NCI-H2171 treated with DMSO at 0.1 percent for 48 hours (cell line): ENCODE measurements around the gene PGAP3.

ENCODE experiments used
- DNase-seq: peaks from one replicate; lab custom pipeline; 2025; lab: John Stamatoyannopoulos, UW

The PGAP3 gene

DNA sequence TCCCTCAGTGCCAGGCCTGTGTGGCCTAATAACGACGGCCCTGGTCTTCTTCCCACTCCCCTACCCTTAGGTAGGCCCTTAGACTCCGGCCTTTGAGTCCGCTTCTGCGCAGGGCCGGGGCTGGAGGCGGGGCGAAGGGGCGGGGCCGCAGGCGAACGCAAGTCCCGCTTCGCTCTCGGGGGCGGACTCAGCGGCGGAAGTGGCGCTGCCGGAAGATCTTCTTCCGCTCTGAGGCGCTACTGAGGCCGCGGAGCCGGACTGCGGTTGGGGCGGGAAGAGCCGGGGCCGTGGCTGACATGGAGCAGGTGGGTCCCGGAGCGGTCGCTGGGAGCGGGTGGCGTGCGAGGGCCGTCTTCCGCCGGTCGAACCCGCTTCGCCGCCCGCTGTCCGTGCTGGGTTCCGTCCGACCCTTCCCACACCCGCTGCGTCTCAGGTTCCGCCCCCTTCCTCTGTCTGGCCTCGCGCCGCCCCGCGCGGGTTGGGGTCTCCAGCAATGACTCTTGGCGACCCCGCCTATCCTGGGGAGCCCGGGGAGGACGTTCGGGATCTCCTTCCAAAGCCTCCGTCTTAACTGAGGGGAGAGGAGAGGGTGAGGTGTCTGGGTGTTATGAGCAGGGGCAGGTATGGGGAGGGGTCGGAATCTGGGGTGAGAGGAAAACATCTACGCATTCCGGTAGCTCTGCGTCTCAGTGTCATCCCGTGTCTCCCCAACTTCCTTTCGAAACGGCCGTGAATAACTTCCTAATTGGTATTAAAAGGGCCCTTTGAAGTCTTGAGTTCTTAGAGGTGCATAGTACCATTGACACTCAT, 50.7 kb downstream of the PGAP3 start, which contains the start of gene STARD3:
TSS of gene STARD3 (plus strand) at position 218 of the 810 bp plus-strand sequence. CDS start 16,388 bp downstream, outside the sequence.
- DNase-seq = peak; percentile 78

DNA sequence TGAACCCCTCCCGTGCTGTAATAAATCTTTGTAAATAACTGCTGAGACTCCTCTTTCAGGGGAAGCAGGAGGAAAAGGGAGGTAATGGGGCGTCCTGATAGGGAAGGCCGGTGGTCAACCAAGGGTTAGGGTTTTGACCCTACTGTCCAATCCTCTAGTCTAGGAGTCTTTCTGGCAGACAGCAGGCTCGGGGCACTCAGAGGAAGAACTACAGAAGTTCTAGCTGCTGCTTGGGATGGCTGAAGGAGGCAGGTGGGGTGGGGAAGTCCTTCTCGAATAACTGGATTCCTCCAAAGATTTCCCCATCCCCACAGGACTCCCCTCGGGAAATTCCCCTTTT, 51.3 kb downstream of the PGAP3 start:
- no peak for DNase-seq

DNA sequence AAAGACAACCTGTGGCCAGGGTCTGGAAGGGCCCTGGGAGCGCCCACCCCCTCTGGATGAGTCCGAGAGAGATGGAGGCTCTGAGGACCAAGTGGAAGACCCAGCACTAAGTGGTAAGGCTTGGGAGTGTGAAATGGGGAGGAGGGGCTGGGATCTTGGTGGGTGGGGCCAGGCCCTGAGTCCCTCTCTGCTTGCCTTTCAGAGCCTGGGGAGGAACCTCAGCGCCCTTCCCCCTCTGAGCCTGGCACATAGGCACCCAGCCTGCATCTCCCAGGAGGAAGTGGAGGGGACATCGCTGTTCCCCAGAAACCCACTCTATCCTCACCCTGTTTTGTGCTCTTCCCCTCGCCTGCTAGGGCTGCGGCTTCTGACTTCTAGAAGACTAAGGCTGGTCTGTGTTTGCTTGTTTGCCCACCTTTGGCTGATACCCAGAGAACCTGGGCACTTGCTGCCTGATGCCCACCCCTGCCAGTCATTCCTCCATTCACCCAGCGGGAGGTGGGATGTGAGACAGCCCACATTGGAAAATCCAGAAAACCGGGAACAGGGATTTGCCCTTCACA, 52.2 kb downstream of the PGAP3 start:
- no peak for DNase-seq

DNA sequence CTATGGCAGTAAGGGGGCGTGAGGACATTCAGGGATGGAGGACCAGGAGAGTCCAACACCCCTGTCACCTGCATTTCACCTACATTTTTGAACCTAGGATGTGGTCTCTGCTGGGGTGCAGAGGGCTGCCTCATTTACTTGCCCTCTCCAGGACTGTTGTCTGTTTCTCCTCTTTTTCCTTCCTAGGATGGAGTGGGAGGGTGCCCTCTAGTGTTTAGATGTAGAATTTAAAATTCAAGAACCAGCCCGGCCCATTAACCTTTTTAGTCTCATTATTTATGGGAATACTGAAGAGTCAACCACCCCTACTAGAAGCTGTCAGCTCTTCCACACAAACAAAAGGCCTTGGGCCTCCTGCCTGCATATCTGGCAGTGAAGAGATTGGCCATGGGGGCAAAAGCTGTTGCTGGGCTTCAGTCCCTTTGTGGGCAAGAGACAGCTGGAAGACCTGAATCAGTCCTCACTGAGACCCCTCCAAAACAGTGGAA, 53.4 kb downstream of the PGAP3 start:
- peak; percentile 50 for DNase-seq

DNA sequence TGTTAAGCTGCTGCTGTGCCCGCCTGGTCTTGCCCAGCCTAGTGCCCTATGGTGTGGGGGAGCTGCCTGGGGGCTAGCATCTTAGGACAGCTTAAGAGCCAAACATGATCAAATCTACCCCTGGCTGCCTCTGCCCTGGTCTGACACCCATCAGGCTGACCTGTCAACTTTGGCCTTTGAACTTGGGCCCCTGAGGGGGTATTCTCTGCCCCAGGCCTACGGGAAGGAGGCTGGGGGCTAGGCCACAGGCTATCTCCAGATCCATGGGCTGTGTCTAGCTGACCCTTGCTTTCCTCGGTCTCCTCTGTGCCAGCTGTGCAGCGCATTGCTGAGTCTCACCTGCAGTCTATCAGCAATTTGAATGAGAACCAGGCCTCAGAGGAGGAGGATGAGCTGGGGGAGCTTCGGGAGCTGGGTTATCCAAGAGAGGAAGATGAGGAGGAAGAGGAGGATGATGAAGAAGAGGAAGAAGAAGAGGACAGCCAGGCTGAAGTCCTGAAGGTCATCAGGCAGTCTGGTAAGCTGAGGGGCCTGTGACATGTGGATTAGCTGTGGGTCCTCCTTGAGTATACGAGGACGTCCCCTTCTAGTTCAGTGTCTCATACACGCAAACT, 54.2 kb downstream of the PGAP3 start:
- DNase-seq = no peak

DNA sequence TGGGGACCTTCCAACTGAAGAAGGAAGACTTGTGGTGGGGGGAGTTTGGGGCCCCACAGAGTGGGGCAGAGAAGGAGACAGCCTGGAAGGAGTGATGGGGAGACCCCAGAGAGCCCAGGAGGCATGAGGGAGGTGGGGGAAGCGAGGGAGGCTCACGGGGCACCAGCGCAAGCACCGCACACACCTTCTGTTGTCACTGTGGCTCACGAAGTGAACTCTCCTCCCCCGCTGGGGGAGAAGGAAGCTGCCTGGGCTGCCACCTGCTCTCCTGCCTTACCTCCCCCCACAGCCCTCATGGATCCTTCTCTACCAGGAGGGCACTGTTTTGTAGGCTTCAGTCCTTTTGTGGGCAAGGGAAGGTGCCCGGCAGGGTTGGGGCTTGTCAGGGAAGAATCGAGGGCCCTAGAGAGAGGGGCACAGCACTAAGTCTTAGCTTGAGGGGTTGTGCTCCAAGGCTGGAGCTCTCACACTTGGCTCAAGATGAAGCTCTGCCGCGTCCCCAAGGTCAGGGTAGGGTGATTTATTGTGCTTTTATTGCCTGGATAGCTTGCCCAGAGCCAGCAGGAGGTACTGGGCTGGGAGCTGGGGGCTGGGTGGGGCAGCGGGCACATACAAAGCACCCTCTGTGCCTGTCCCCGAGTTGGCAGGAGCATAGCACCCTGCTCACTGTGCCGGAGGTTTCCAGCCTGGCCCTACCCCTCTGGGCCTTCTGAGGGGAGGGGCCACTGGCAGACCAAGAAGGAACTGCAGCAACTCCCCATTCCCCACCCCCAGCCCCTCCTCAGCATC, 55.5 kb downstream of the PGAP3 start:
- DNase-seq = peak; percentile 58

DNA sequence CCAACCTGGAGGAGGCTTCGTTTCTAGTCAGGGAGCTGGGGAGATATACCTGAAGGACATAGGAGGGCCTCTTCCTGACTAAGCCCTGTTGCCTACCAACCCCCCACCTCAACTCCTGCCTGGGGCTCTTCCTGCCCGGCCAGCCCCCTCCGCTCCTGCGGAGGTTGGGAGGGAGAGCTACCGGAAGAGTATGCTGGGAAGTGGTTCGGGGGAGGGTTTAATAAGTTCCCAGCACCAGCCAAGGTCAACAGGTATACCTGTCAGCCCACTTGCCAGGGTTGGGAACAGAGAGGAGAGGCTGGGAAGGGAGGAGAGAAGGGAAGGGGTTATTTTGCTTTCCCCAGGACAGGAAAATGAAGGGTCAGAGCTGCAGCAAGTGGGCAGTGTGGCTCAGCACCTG, 56.5 kb downstream of the PGAP3 start:
- DNase-seq = no peak

DNA sequence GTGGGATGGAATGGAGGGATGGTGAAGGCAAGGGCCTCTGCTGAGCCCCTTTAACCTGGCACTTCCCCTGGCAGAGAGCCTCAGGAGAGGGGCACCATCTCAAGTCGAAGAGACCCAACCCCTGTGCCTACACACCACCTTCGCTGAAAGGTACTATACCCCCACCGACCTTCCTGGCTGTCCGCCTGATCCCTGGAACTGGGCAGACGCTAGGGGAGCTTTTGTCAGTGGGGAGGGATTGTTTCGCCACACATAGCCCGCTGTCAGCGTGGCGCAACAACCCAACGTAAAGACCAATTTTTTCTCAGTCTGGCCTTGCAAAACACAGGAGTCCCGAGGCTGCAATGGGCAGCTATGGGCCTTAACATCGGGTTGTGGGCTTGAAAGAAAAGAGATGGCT, 58.0 kb downstream of the PGAP3 start:
- no peak for DNase-seq

DNA sequence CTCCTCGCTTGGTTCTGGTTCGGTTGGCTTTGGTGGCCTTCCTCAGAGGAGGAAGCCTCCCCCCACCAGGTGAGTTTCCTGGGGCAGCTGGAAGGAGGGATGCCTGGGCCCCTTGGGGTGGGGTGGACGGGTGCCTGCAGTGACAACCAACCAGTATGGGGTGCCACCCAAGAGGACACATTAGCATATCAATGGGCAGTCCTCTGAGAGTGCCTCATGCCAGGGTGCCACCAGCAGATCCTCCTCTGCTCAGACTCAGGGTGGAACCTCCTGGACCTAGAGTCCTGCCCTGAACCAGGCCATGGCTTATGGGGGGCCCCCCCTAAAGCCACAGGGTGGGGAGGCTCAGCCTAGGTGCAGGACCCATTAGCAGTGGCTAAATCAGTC, 58.4 kb downstream of the PGAP3 start:
- no peak for DNase-seq

DNA sequence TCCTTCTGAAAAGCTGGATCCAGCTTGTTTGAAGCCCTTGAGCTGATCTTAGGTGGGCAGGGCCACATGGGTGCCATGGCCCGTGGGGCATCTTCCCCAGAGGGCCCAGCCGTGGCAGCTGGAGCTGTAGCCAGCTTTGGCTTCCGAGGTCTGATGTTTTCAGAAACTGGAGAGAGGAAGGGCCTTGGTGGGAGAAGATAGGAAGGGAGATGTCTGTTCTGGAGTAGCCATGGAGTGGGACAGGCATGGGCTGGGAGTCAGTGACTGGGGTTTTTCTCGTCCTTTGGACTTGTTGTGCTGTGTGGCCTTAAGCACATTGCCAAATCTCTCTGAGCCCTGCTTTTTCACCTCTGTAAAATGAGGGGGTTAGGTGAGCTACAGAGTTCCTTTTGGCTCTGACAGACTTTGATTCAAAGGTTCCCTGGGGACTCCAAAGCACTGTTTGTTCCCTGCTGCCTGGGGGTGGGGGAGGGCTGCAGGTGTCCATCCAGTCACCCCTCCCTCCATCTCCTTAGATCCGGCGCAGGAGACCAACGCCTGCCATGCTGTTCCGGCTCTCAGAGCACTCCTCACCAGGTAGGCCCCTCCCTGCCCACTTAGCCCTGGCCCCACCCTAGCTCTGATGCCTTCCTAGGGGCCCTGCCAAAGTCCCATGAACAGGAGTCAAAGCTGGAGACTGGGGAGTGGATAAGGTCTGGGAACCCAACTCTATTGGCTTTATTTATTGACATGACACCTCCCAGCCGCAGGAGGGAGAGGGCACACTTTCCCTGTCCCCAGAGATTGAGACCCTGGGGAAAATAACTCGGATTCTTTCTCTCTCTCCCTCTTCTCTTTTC, 59.0 kb downstream of the PGAP3 start:
- DNase-seq = no peak

DNA sequence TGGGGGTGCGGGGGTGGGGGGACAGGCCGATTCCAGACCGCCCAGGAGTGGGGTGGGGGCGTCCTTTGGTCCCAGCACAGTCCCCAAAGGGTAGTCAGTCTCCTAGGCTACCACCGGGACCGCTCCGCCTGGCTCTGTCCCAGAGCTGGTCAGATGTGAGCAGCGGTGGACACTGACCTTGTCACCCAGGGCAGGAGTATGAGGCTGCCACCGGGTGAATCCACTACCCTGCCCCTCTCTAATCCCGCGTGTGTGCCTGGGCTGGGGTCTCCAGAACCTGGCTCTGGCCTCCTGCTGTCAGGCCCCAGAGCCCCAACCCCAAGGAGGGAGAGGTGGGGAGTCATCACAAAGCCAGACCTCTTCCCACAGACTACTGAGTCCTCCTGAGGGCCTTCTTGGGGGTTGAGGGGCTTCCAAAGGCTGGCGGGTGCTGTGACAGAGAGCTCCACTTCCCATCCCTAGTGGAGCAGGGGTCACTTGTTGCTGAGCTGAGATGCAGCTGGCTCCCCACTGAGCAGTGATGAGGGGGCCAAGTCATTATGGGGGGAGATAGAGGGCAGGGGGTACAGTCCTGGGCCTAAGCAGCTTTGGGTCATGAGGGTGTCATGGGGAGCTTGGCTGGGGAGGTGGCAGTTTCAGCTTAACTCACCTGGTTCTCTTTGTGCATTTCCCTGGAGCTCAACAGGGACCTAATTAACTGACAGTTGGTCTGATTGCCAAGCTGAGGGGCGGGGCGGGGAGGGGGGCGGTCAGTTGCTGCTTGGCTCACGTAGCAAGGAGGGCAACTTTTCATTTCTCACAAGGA, 59.9 kb downstream of the PGAP3 start:
- DNase-seq = no peak

DNA sequence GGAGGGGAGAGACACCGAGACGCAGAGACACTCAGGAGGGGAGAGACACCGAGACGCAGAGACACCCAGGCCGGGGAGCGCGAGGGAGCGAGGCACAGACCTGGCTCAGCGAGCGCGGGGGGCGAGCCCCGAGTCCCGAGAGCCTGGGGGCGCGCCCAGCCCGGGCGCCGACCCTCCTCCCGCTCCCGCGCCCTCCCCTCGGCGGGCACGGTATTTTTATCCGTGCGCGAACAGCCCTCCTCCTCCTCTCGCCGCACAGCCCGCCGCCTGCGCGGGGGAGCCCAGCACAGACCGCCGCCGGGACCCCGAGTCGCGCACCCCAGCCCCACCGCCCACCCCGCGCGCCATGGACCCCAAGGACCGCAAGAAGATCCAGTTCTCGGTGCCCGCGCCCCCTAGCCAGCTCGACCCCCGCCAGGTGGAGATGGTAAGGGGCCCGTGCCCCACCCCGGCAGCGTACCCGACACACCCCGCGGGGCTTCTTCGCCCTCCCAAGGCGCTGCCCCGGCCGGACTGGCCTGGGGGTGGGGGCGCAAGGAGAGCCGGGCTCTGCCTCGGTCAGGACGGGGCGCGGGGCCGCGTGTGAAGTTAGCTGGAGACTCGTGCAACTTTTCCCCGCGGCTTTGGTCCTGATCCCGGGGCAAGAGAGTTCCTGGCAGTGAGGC, 60.7 kb downstream of the PGAP3 start:
- no peak for DNase-seq

DNA sequence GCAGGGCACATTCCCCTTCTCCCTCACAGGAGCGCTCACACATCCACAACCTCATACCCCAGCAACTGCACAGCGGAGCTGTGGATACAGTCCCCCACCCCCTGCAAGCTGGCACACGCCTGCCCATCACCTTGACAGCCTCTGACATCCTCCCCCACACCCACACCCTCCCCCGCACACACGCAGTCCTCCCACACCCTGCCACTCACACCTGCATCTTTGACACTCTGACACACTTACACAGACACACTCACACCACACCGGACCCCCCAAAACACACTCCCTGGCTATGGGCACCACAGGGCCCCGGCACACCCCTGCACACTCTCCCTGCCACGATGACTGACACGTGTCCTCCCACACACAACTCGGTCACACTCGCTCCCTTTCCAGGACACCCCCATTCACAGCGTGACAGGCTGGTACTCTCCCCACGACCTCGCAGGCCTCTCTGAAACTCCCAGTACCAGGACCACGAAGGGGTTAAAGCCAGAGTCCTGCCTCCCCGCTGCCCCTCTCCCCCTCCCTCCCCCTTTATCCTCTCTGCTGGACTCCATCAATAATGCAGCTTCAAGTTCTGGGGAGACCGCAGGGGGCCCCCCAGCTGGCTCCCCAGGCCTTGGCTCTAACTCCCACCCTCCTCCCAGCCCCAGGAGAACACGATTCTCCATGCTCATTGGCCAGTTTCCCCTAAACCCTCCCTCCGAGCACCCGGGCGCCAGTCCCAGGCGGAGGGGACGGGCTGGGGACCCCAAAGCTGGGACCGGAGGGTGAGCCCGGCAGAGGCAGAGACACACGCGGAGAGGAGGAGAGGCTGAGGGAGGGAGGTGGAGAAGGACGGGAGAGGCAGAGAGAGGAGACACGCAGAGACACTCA, 61.4 kb downstream of the PGAP3 start, which contains the start of gene PPP1R1B:
TSS of gene PPP1R1B (plus strand) at position 782 of the 876 bp plus-strand sequence. CDS start 441 bp downstream, outside the sequence.
- DNase-seq = peak; percentile 46

DNA sequence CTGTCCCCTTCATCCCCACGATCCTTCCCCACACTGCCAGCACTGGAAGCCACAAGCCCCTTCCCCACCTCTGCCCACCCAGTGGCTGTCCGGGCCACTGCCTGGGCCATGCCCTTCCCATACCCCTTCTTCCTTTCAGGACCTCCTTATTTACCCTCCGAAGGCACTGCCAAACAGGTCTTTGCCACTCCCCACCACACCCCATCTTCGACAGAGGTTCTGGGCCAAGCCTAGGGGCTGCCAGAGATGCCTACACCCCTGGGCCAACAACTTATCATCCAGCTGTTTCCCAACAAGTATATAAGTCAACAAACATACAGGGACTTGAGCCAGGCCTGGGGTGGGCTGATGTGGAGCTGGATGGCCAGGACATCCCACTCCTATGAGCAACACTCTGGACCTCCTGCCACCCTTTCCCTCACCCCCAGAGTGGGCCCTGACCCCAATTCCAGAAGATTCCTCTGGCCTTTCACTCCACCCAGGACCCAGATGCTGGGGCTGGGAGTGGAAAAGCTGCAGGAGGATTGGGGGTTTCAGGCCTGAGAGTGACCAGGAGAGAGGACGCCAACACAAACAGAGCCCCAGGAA, 62.6 kb downstream of the PGAP3 start:
- no peak for DNase-seq

DNA sequence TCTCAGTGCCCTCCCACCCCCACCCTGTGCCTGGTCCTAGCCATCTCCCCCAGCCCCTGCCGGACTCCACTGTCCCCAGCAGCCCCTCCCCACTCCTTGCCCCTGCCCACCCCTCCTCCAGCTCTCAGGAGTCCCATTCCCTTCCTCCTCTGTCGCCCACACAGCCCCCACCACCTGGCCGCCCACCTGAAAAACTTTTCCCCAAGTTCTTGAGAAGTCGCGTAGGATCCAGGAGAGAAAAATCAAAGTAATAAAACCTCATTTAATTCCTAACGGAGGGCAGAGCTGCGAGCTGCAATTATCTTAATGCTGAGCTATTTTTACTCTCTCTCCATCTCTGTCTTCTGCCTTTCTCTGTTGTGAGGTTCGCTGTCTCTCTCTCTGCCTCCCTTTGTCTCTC, 63.5 kb downstream of the PGAP3 start:
- DNase-seq = no peak

DNA sequence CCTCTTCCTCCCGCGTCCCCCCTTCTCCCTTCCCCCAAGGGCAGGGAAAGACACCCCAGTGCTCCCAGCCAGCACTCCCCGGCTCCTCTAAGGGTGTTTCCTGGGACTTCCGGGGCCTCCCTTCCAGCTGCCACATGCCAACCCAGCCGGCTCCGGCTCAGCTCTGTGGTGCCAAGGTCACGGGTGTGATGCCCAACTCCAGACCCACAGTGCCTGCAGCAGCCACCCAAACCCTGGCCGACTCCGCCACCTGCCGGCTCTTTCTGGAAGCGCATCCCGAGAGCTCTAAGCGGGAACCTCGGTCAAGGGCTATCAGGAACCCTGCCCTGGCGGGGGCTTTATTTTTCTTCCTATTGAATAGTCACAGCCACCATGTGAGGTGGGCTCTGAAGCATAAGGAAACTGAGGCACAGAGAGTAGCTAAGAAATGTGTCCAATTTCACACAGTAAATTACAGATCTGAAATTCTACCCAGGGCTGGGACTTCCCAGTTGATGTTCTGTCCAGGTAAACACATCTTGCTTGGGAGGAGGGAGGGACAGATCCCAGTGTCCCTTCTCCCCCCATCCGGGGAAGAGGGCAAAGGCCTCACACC, 64.4 kb downstream of the PGAP3 start:
- DNase-seq = peak; percentile 72

DNA sequence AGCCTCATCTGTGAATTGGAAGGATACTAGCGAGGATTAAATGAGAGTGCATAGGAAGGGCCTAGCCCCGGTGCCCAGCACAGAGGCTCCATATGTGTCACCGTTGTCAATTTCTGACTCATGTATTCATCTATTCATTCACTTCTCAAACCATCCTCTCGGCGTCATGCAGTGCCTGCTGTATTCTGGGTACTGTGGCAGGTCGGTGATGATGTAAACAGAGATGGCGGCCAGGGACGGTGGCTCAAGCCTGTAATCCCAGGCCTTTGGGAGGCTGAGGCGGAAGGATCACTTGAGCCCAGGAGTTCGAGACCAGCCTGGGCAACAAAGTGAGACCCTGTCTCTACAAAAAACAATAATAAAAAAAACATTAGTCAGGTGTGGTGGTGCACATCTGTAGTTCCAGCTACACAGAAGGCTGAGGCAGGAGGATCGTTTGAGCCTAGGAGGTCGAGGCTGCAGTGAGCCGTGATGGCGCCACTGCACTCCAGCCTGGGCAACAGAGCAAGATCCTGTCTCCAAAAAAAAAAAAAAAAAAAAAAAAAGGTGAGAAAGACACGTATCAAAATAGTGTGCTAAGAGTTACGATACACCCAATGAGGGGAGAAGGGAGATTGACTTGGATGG, 65.4 kb downstream of the PGAP3 start:
- DNase-seq = no peak
